KMS-11 (cell line): ENCODE data around the gene CALCR.

Experiments
- H2AFZ ChIP-seq: fragments of 200-600 bp; sonication (generic); 2 replicates; pipeline ENCODE4 v1.6.1; 2016; ENCODE audit warnings: antibody characterized with exemption, mixed run types, low read depth
- H3K27ac ChIP-seq: fragments of 200-600 bp; sonication (generic); 2 replicates; pipeline ENCODE4 v1.6.1; 2016; ENCODE audit warnings: mild to moderate bottlenecking, mixed run types
- H3K27me3 ChIP-seq: fragments of 200-600 bp; sonication (generic); 2 replicates; pipeline ENCODE4 v1.6.1; 2017; ENCODE audit warnings: mild to moderate bottlenecking, low read depth, mixed run types, moderate library complexity; ENCODE audit not compliant: insufficient read depth
- H3K36me3 ChIP-seq: fragments of 200-600 bp; sonication (generic); 2 replicates; pipeline ENCODE4 v1.6.1; 2017; ENCODE audit warnings: mild to moderate bottlenecking, mixed run types; ENCODE audit not compliant: insufficient read depth
- H3K4me1 ChIP-seq: fragments of 200-600 bp; sonication (generic); 2 replicates; pipeline ENCODE4 v1.6.1; 2016; ENCODE audit warnings: mild to moderate bottlenecking, low read depth, mixed run types; ENCODE audit not compliant: poor library complexity, severe bottlenecking
- H3K4me2 ChIP-seq: fragments of 200-600 bp; sonication (generic); 2 replicates; pipeline ENCODE4 v1.7.0; 2016; ENCODE audit warnings: mild to moderate bottlenecking, mixed run types
- H3K4me3 ChIP-seq: fragments of 200-600 bp; sonication (generic); IDR thresholded peaks from 2 replicates; pipeline ENCODE4 v1.6.1; 2017; ENCODE audit warnings: low read depth, low read length, mixed read lengths; ENCODE audit not compliant: insufficient read depth
- H3K79me2 ChIP-seq: fragments of 200-600 bp; sonication (generic); 2 replicates; pipeline ENCODE4 v1.6.1; 2016; ENCODE audit warnings: low read depth, mixed run types; ENCODE audit not compliant: insufficient read depth
- H3K9ac ChIP-seq: fragments of 200-600 bp; sonication (generic); 2 replicates; pipeline ENCODE4 v1.6.1; 2016; ENCODE audit warnings: mild to moderate bottlenecking, mixed run types
- H4K20me1 ChIP-seq: fragments of 200-600 bp; sonication (generic); 2 replicates; pipeline ENCODE4 v1.6.1; 2016; ENCODE audit warnings: mild to moderate bottlenecking, mixed run types; ENCODE audit not compliant: insufficient read depth
- TF ChIP-seq, protein P1 (sequence below): fragments of 200-600 bp; sonication (generic); conservative IDR thresholded peaks from 2 replicates; pipeline ENCODE4 v1.6.1; 2017; ENCODE audit warnings: low read depth, mild to moderate bottlenecking, antibody characterized with exemption, low read length, moderate library complexity, mixed read lengths

Gene CALCR

DNA sequence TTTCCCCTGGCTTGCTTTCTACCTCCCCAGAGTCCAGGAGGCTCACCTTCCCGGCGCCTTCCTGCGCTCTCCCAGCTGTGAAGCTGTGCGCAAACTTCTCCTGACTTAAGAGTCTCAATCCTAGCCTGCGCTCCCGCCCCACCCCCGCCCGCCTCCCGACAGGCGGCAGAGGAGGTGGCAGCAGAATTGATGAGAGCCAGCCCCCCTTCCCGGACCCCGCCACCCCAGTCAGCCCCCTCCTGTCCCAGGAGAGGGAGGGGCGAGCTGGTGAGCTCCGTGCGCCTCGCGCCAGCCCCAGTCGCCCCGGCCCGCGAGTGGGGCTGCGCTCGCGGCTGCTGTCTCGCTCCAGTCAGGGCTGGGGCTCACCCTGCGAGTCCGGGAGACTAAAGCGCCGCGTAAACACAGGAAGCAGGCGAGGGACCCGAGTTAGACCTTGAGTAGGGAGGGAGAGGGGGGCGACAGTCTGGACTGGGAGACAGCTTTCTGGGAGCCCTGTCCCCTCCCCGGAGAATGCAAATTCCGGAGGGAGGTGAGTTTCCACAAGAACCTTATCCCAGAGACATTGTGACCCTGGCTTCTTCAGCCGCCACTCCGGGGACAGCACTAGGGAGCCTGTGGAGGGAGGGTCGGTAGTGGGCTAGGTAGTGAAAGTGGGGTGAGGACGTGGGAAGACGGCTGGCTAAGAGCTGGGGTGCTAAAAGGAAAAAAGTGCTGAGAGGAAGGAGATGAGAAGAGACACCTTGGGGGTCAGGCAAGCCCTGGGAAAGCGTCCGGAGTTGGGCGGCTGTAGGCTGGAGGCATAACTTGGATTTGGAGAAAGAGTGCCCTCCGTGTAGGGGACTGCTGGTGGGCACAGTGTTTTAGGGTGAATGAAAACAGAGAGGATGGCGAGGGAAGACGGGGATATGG lies at the start of gene CALCR:
Gene CALCR, minus strand, starts transcription at position 79 of the 909 bp plus-strand sequence. CDS start 87,743 bp downstream, outside the sequence.
- Histone ChIP-seq H3K79me2 (no peaks in the 10 kb centered on the region), H4K20me1 (no peaks in the 10 kb centered on the region), H3K36me3 (no peaks in the 10 kb centered on the region), H2AFZ (no peak within 1 kb of the TSS), H3K27ac (no peak within 1 kb of the TSS), H3K9ac (no peak within 1 kb of the TSS), H3K4me1 (no peaks in the 10 kb centered on the region), H3K4me3 (no peak within 1 kb of the TSS), H3K27me3 (no peaks in the 10 kb centered on the region), H3K4me2 (no peak within 1 kb of the TSS)
- TF ChIP-seq, protein P1, sequence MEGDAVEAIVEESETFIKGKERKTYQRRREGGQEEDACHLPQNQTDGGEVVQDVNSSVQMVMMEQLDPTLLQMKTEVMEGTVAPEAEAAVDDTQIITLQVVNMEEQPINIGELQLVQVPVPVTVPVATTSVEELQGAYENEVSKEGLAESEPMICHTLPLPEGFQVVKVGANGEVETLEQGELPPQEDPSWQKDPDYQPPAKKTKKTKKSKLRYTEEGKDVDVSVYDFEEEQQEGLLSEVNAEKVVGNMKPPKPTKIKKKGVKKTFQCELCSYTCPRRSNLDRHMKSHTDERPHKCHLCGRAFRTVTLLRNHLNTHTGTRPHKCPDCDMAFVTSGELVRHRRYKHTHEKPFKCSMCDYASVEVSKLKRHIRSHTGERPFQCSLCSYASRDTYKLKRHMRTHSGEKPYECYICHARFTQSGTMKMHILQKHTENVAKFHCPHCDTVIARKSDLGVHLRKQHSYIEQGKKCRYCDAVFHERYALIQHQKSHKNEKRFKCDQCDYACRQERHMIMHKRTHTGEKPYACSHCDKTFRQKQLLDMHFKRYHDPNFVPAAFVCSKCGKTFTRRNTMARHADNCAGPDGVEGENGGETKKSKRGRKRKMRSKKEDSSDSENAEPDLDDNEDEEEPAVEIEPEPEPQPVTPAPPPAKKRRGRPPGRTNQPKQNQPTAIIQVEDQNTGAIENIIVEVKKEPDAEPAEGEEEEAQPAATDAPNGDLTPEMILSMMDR: no peak

DNA sequence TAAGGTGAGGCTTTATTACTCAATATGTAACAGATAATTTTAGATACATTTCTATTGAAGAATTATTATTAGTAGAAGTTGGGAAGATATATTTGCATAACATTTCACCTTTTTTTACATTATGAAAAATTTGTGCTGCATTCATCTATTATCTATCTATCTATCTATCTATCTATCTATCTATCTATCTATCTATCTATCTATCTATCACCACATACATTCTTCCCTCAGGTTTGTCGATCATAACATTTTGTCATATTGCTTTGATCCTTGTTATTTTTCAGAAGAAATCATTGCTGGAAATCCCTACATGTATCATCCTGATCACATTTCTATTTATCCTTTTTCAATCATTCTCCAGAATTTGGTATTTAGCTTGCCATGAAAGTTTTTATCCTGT lies 49.3 kb upstream of the CALCR start:
- H4K20me1 ChIP-seq: no peaks in the 10 kb centered on the region
- no peak overlapping the region for H3K4me2 ChIP-seq
- H3K9ac ChIP-seq: no peak overlapping the region
- H3K4me1 ChIP-seq: no peaks in the 10 kb centered on the region
- H3K27me3 ChIP-seq: no peaks in the 10 kb centered on the region
- no peak overlapping the region for H2AFZ ChIP-seq
- H3K4me3 ChIP-seq: no peak overlapping the region
- TF ChIP-seq, protein P1: no peak
- no peaks in the 10 kb centered on the region for H3K36me3 ChIP-seq
- no peak overlapping the region for H3K27ac ChIP-seq
- H3K79me2 ChIP-seq: no peaks in the 10 kb centered on the region

DNA sequence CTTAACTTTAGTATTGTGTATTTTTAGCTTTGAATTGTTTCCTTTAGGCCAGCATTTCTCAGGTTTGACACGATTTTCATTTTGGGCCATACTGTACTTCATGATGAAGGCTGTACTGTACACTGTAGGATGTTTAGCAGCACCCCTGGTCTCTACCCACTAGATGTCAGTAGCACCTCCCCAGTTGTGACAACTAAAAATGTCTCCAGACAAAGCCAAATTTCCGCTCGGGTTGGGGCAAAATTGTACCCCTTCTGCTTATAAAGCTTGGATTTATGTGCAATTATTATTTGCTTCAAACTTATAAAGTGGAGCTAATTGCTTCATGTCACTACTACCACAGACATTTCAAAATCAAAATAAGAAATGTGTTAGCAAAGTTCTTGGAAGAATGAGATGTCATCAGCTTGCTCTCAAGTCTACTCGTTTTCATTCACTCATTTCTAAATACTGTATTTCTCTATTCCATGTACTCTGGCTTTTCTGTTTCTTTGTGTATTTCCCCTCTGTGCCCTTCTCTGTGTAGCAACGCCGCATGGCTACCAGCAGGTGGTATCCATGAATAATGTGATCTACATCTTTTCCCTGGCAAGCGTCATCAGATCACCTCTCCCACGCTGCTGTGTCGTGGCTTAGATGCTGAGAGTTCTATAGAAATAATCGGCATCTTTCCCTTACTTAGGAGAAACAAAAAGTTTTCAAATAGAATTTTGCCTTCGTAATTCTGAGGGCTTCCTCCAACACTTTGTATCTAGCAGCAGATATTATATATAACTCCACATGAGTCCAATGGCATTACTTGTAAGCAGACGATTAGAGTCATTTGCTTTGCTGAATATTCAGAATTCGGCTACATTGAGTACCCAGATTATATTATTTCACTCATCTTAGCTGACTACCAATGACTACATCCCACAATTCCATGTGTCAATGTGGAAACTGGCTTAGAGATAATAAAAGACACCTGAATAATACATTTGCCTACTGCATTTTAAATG lies 47.8 kb upstream of the CALCR start:
- Histone ChIP-seq H3K4me3 (no peak overlapping the region), H2AFZ (peak overlapping the region; percentile 4; the same call in 1 of the 2 replicates), H3K4me2 (no peak overlapping the region), H3K27me3 (no peaks in the 10 kb centered on the region), H3K79me2 (no peaks in the 10 kb centered on the region), H4K20me1 (no peaks in the 10 kb centered on the region), H3K36me3 (no peaks in the 10 kb centered on the region), H3K27ac (no peak overlapping the region), H3K9ac (no peak overlapping the region), H3K4me1 (no peaks in the 10 kb centered on the region)
- TF ChIP-seq, protein P1: peak; percentile 80

DNA sequence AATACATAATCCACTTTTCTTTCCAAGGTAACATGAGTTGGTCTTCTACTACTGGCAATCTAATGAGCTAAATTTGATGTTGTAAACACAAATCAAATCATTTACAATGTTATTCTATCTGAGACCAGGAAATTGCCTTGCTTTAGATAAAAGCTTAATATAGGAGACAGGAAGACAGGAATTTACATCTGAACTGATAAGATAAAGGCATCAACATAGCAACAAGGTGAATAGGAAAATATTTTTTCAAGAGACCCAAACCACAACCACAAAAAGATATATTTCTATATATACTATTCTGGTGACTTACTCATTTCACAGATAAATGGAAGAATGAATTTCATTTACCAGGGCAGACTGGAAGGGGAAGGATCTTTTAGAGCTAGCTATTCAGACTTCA lies 46.3 kb upstream of the CALCR start:
- Histone ChIP-seq H4K20me1 (no peaks in the 10 kb centered on the region), H3K27ac (no peak overlapping the region), H3K9ac (no peak overlapping the region), H3K27me3 (no peaks in the 10 kb centered on the region), H3K4me3 (no peak overlapping the region), H2AFZ (no peak overlapping the region), H3K4me2 (no peak overlapping the region), H3K4me1 (no peaks in the 10 kb centered on the region), H3K79me2 (no peaks in the 10 kb centered on the region), H3K36me3 (no peaks in the 10 kb centered on the region)
- TF ChIP-seq, protein P1: no peak
